GM12878 (cell line): ENCODE measurements around the gene SNN. TPM values are rescaled to one million over a fixed set of nuclear protein-coding genes. Genes with fewer than 3 reads are reported as not detected.

Experiments used
- ATAC-seq: fragments of 200-7000 bp; cut with Tn5 transposase; 3 replicates; pipeline ENCODE4 v1.9.1; 2020; ENCODE audit warnings: mild to moderate bottlenecking, moderate library complexity
- BruUV-seq: library from RNA; stranded (reverse); fragments of 400-500 nt; replicated peaks from 2 replicates; lab custom pipeline; 2021; lab: Mats Ljungman, UMichigan
- CTCF ChIA-PET: fragments of 300-600 bp; sonication (Branson Sonifier 250); formaldehyde crosslinking; extraction: SDS; loops from one replicate; lab custom pipeline; 2021; ENCODE audit warnings: inconsistent platforms; lab: Yijun Ruan, JAX
- POLR2A ChIA-PET: fragments of 350-600 bp; formaldehyde crosslinking; extraction: SDS; loops from one replicate; lab custom pipeline; 2021; ENCODE audit warnings: inconsistent platforms; lab: Charles Lee
- RAD21 ChIA-PET: fragments of 300-600 bp; sonication (Branson Sonifier 250); formaldehyde crosslinking; loops from one replicate; lab custom pipeline; 2023; ENCODE audit warnings: antibody characterized with exemption; ENCODE audit not compliant: unreplicated experiment; lab: Charles Lee
- SMC1A ChIA-PET: fragments of 300-600 bp; sonication (Branson Sonifier 250); formaldehyde crosslinking; loops from one replicate; lab custom pipeline; 2023; ENCODE audit not compliant: unreplicated experiment, uncharacterized antibody; lab: Charles Lee
- DNase-seq: peaks from one replicate; pipeline ENCODE4 v3.0.0-alpha.2; 2011; ENCODE audit warnings: low read depth, low spot score
- FAIRE-seq: peaks from 3 replicates; lab custom pipeline; 2011; peaks lifted over from hg19 to GRCh38; lab: Jason Lieb, UNC
- H2AFZ ChIP-seq: 2 replicates; pipeline ENCODE4 v1.6.0; 2011; ENCODE audit warnings: low read depth, low read length, control low read depth; ENCODE audit not compliant: control insufficient read depth
- H3K27ac ChIP-seq: 2 replicates; pipeline ENCODE4 v1.5.1; 2011; ENCODE audit warnings: control low read depth; ENCODE audit not compliant: control insufficient read depth, insufficient read depth
- H3K27me3 ChIP-seq, 2 experiments: replicated peaks in 1 of 2; 2 replicates each; pipeline versions ENCODE4 v1.6.0 to v1.6.1; 2011; ENCODE audit warnings: low read length in 1 of 2; ENCODE audit not compliant: control insufficient read depth in 2 of 2, insufficient read depth in 2 of 2
- H3K36me3 ChIP-seq, 2 experiments: 2 replicates each; pipeline ENCODE4 v1.5.1; 2011; ENCODE audit warnings: low read length in 1 of 2; ENCODE audit not compliant: control insufficient read depth in 2 of 2, insufficient read depth in 2 of 2
- H3K4me1 ChIP-seq: 2 replicates; pipeline ENCODE4 v1.6.1; 2011; ENCODE audit warnings: mild to moderate bottlenecking, low read length, moderate library complexity, mixed read lengths; ENCODE audit not compliant: control insufficient read depth, insufficient read depth
- H3K4me2 ChIP-seq: 2 replicates; pipeline ENCODE4 v1.6.0; 2011; ENCODE audit warnings: control low read depth; ENCODE audit not compliant: control insufficient read depth, insufficient read depth
- H3K4me3 ChIP-seq: fragments of 200-600 bp; sonication (generic); 2 replicates; pipeline ENCODE4 v1.5.1; 2016
- H3K79me2 ChIP-seq: 2 replicates; pipeline ENCODE4 v1.6.0; 2011; ENCODE audit warnings: low read length; ENCODE audit not compliant: control insufficient read depth, insufficient read depth
- H3K9ac ChIP-seq: 2 replicates; pipeline ENCODE4 v1.8.0; 2011; ENCODE audit warnings: low read length, control low read depth, mixed read lengths; ENCODE audit not compliant: control insufficient read depth, insufficient read depth
- H3K9me3 ChIP-seq: replicated peaks from 3 replicates; pipeline ENCODE4 v1.5.1; 2011; ENCODE audit warnings: mild to moderate bottlenecking, low read length; ENCODE audit not compliant: control insufficient read depth, insufficient read depth
- H4K20me1 ChIP-seq: 2 replicates; pipeline ENCODE4 v1.6.0; 2011; ENCODE audit not compliant: control insufficient read depth, insufficient read depth
- ETV6 ChIP-seq, 2 experiments: fragments of 450-650 bp in 1 of 2; IDR thresholded peaks in 1 of 2; conservative IDR thresholded peaks in 1 of 2; 2 replicates each; pipeline ENCODE4 v1.6.1; 2014; ENCODE audit warnings: antibody characterized with exemption in 1 of 2, borderline replicate concordance in 1 of 2, low read depth in 1 of 2, mild to moderate bottlenecking in 1 of 2, moderate library complexity in 1 of 2
- IRF4 ChIP-seq: IDR thresholded peaks from 2 replicates; pipeline ENCODE4 v1.6.1; 2011; ENCODE audit warnings: low read depth, low read length
- MAX ChIP-seq: IDR thresholded peaks from 2 replicates; pipeline ENCODE4 v1.6.1; 2012; ENCODE audit warnings: low read depth, low read length, improper control_type of control experiment
- NKRF ChIP-seq: fragments of 450-650 bp; conservative IDR thresholded peaks from 2 replicates; pipeline ENCODE4 v1.6.1; 2017; ENCODE audit warnings: mild to moderate bottlenecking, moderate library complexity
- RB1 ChIP-seq: fragments of 450-650 bp; formaldehyde crosslinking; IDR thresholded peaks from 2 replicates; pipeline ENCODE4 v1.6.1; 2017; ENCODE audit warnings: mild to moderate bottlenecking, borderline replicate concordance
- RBBP5 ChIP-seq: fragments of 200-600 bp; sonication (generic); conservative IDR thresholded peaks from 2 replicates; pipeline ENCODE4 v1.6.1; 2016
- RUNX3 ChIP-seq: IDR thresholded peaks from 2 replicates; pipeline ENCODE4 v1.6.1; 2012; ENCODE audit warnings: low read length, inconsistent platforms
- WGBS: methylation state at CpG from one replicate; pipeline ENCODE4 v1.1.6; 2016; ENCODE audit warnings: low lambda C conversion rate; ENCODE audit not compliant: insufficient replicate concordance, insufficient coverage; ENCODE audit errors: missing lambda C conversion rate; 5-methylcytosine and 5-hydroxymethylcytosine counted together
- in situ Hi-C: fragments of 300-500 bp; cut with MboI; formaldehyde crosslinking; loops from 9 replicates; pipeline ENCODE4 v1.14.3; 2018; ENCODE audit warnings: mixed read lengths
- intact Hi-C: fragments of 100-400 bp; cut with micrococcal nuclease; formaldehyde crosslinking; loops from one replicate; pipeline ENCODE4 v1.14.2; 2022; ENCODE audit not compliant: unreplicated experiment
- polyA plus RNA-seq, 11 experiments: library from polyadenylated mRNA; depleted of rRNA in 4 of 11; unstranded in 6 of 11; stranded (reverse) in 5 of 11; fragments of >200 nt; fragmentation: Nextera tagmentation in 4 of 11; fragmentation: Illumina TruSeq in 1 of 11; extraction: Ambion mirVana in 4 of 11; extraction: Trizol in 1 of 11; gene quantifications; 1 replicate in 1 of 11; 2 replicates in 10 of 11; pipeline versions ENCODE4 v1.2.1 to v1.2.3, GENCODE V29; 2011 to 2016; ENCODE audit warnings: inconsistent platforms in 2 of 11, missing spikeins in 2 of 11, low read depth in 1 of 11
- total RNA-seq, 4 experiments: library from RNA; depleted of rRNA in 3 of 4; stranded (reverse); fragments of >200 nt in 3 of 4; fragmentation: Illumina TruSeq in 1 of 4; extraction: Trizol in 1 of 4; gene quantifications; 2 replicates each; pipeline versions ENCODE4 v1.2.1 to v1.2.3, GENCODE V29; 2013 to 2021

The SNN gene
- total and polyA plus RNA-seq, 10 of the 15 experiments (the other 5 are each of a cell fraction or from before 2014, with no cell fraction given): 2.2 to 43.4 (median 27.8) TPM

- Histone ChIP-seq H3K4me1 (peaks cover 81% of the 10 kb centered on the region), H3K4me2 (no peak overlapping the region), H3K4me3 (no peak overlapping the region), H3K27ac (peak overlapping the region; percentile 67; the same call in 1 of the 2 replicates), H4K20me1 (no peaks in the 10 kb centered on the region; the same call in 1 of the 2 replicates), H3K79me2 (peaks cover 27% of the 10 kb centered on the region), H2AFZ (no peak overlapping the region), H3K9me3 (no peaks in the 10 kb centered on the region), H3K27me3 (no peaks in the 10 kb centered on the region), H3K36me3 (peaks cover 26 to 43% of the 10 kb centered on the region in 2 experiments), H3K9ac (no peak overlapping the region)
- DNase-seq: no peak
- POLR2A ChIA-PET: interaction anchor here (1.3 to 7.9 kb wide), 2 partner anchors 14 to 97 kb away, joined by 4 to 75 read pairs; partner anchors contain the start of gene SNN
- in situ Hi-C loops (no loop called here), intact Hi-C loops (no loop called here)
- WGBS: 96% methylated on average over 12 of the region's 12 CpGs
- no peak for TF ChIP-seq IRF4
- TF ChIP-seq MAX: no peak
- TF ChIP-seq RBBP5: no peak
- TF ChIP-seq ETV6 (conservative IDR thresholded peaks at IDR 0.05 in 1 of 2, IDR thresholded peaks at IDR 0.05 in 1 of 2; ENCODE audit: borderline replicate concordance in 1 of 2, low read depth in 1 of 2): no peak
- no peak for TF ChIP-seq RB1
- TF ChIP-seq RUNX3: peak; percentile 50
- TF ChIP-seq NKRF: no peak
- BruUV-seq: no TSS peak
- FAIRE-seq: no peak
- ATAC-seq: no peak
- RAD21 ChIA-PET: interaction anchor here (0.7 to 0.8 kb wide), 3 partner anchors 34 to 102 kb away, joined by 3 to 12 read pairs (median 3); no protein-coding TSS in a partner anchor
- CTCF ChIA-PET: interaction anchor here (1.4 to 1.9 kb wide), 2 partner anchors 31 to 152 kb away, joined by 4 to 5 read pairs; no protein-coding TSS in a partner anchor
- SMC1A ChIA-PET: interaction anchor here (1.4 to 2.0 kb wide), 4 partner anchors 20 to 97 kb away, joined by 3 to 6 read pairs (median 4); no protein-coding TSS in a partner anchor
Measured at GRCh38 chr16:11684231-11685025, 16.2 kb downstream of the SNN start.
